Urothelium cell line (cell line): Measurements from ENCODE around the gene MATN1.
"Not testable (repeated sequence)": the region's sequence is repeated elsewhere in the genome, so short reads cannot be mapped to it uniquely, and the experiment has no call there.

ENCODE experiments used
- DNase-seq: peaks from one replicate; pipeline ENCODE4 v3.0.0; 2011; ENCODE audit warnings: low spot score, mixed read lengths
- FAIRE-seq: peaks from 2 replicates; lab custom pipeline; 2011; peaks lifted over from hg19 to GRCh38; lab: Jason Lieb, UNC

The MATN1 gene

GRCh38 chr1:30700528-30701257, 22.7 kb downstream of the MATN1 start:
- FAIRE-seq (peak; percentile 80), DNase-seq (peak; percentile 86)

GRCh38 chr1:30699762-30700161, 23.6 kb downstream of the MATN1 start:
- FAIRE-seq (peak; percentile 32), DNase-seq (no peak)

DNA sequence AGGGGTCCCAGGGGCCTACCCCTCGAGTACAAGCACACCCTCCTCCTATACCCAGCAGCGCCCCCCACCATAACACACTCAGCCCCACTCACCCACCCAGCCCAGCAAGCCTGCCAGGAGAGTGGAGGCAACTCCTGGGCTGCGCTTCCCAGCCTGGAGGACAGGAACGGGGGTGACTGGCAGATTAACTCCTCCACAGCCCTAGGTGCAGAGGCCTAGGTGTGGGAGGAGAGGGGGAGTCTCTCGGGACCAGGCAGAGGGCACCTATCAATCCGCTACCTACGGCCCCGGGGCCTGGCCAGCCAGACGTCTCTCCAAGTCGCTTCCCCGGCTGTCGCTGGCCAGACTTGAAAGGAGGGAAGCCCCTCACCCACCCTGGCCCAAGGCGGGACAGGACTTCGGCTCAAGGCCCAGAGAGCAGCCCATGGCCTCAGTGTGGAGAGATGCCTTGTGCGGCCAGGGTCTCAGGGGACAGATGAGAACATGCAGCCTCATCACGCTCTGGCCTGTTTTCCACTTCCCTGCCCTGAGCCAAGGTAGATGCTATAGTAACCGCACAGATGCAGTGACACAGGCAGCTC, 24.9 kb downstream of the MATN1 start:
- no peak for FAIRE-seq

GRCh38 chr1:30697571-30698376, 25.6 kb downstream of the MATN1 start:
- FAIRE-seq (no peak), DNase-seq (peak; percentile 61)

More for the DNA sequence above, 24.9 kb downstream of the MATN1 start:
- no peak for DNase-seq

DNA sequence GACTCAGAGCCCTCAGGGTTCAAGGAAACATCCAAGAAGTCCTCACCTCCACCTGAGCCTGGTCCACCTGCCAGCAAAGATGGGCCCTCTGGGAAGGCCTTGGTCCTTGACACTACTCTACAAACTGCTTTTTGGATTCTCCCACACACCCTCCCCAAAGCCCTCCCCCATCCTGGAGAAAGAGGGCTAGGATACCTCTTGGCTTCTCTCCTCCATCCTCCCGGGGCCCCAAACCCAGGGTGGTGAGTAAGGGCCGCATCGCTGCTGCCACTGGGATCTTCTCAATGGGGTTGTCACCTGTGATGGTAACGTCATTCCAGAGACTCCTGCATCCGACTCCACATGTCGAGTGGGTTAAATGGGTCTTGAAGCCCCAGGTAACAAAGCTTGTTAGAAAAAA, 26.6 kb downstream of the MATN1 start:
- DNase-seq: no peak
- no peak for FAIRE-seq

GRCh38 chr1:30695439-30695841, 27.9 kb downstream of the MATN1 start:
- no peak for FAIRE-seq
- DNase-seq: no peak

GRCh38 chr1:30694280-30695175, 28.9 kb downstream of the MATN1 start:
- no peak for FAIRE-seq
- no peak for DNase-seq

- DNase-seq (no peak), FAIRE-seq (no peak)
Measured at GRCh38 chr1:30693822-30694221, 29.6 kb downstream of the MATN1 start.

DNA sequence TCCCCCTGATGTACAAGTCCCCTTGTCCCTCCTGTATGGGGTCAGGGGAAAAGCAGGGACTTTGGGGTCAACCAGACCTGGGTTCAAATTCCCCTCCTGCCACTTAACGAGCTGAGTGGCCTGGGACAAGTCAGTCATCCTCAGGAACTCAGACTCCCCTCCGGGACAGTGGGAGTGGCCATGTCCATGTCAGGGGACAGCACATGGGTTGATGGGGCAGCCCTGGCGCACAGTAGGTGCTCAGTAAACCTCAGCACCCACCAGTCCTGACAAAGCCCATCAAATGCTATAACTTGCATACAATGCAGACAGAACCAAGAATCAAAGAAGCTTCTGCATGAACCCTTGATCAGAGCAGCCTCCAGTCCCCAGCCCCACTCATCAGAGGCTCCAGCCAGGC, 30.0 kb downstream of the MATN1 start:
- DNase-seq: no peak
- no peak for FAIRE-seq

DNA sequence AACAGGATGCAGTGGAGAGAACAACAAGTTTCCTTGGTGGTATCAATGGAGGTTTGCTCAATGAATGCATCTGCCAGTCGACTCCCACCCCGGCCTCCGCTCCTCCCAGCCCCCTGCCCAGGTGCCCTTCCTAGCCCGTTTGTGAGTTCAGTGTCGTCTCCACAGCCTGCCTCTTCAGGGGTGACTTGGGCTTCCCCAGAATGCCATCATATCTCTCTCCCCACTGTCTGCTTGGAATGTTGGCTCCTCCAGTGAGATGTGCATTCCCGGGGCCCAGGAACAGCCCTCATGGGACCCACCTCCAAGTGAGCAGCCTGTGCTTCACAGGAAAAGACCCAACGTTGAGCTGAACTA, 30.5 kb downstream of the MATN1 start:
- DNase-seq: no peak
- no peak for FAIRE-seq

- FAIRE-seq (no peak), DNase-seq (no peak)
Measured at GRCh38 chr1:30692201-30692947, 31.0 kb downstream of the MATN1 start.

GRCh38 chr1:30691480-30691879, 31.9 kb downstream of the MATN1 start:
- DNase-seq (no peak), FAIRE-seq (no peak)

DNA sequence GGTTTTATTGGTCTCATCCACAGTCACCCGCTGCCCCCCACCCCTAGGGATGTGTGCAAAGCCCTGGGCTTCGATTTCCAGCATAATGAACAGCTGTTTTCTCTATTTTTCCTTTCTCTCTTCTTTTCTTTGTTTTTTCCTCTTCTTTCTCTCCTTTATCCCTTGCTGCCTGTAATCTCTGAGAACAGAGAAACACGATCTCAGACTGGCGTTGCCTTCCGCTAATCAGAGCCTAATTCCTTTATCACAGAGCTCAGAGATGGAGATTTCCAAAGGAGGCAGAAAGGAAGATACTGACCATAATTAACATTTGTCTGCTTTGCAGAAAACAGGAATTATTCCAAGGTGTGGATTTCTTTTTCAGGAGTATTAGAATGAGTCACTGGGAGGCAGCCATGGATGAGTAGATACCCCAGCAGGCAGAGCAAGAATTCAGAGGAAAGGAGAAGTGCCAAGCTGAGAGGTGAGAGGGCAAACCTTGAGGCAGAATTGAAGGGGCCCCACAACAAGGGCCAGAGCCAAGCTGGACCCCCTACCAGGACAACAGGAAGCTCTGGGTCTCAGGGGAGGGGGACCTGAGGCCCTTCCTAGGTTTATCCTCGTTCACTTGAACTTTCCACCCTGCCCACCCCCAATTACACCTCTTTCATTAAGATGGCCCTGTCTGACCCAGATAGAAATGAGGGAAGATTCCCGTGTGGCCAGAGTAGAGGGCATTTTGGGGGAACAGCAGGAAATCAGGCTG, 33.3 kb downstream of the MATN1 start:
- FAIRE-seq: no peak

DNA sequence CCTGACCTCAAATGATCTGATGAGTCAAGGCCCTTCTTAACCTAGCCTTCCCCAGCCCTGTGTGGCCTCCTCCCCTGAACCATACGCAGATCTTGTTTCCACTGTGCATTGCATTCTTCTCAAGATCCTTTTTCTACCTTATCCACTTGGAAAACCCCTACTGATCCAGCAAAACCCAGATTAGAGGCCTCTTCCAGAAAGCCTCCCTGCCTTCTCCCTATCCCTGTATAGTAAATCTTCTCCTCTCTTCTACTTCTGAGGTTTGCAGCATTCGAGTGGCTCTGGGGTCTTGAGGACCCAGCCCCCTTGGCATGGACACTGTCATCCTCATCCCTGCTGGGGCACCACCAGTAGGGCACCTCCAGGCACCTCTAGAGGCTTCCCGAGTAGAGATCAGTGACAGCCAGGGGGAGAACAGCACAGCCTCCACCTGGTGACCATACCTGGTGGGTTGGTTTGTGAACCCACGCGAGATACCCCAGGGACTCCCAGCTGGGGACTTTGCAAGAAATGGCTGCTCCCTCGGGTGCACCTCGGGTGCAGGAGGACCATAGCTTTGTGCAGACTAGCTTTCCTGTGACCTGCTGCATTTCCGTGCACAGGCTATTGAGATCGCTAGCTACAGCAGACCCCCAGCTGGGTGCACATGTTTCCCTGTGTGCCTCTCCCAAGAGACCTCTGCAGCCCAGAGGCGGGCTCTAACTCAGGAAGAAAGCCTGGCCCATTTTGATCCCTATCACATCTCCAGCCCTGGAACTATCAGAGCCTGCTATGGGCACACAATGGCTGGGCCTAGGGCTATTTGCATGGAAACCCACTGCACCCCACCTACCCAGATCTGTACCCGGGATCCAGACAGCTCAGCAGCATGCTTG, 34.2 kb downstream of the MATN1 start:
- DNase-seq (no peak), FAIRE-seq (no peak)

More for the DNA sequence above, 33.3 kb downstream of the MATN1 start:
- no peak for DNase-seq

- DNase-seq: not testable (repeated sequence)
Measured at GRCh38 chr1:30688516-30688915, 34.9 kb downstream of the MATN1 start.

GRCh38 chr1:30687886-30688285, 35.5 kb downstream of the MATN1 start:
- no peak for FAIRE-seq
- no peak for DNase-seq

More at GRCh38 chr1:30688516-30688915, 34.9 kb downstream of the MATN1 start:
- FAIRE-seq: not testable (repeated sequence)

- FAIRE-seq: no peak
Measured at GRCh38 chr1:30686236-30686935, 37.0 kb downstream of the MATN1 start.

DNA sequence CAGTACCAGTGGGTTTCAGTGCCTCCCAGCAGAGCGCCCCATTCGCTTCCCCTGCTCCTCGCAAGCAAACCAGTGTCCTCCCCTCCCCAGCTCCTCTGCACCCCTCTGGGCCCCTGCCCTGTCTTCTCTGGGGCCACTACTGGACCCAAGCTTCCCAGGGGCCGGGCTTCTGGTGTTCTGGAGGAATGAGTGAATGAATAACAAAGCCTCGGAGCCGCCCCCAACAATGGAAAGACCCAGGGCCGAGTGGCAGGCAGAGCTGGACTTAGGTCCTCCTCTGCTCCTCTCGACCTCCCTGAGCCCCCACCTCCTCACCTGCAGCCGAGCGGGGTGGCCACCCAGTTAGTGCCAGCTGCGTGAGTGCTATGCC, 37.6 kb downstream of the MATN1 start:
- no peak for FAIRE-seq
- no peak for DNase-seq

More at GRCh38 chr1:30686236-30686935, 37.0 kb downstream of the MATN1 start:
- DNase-seq: no peak
